Large intestine (tissue), 3 donors: ENCODE data around the gene PRCD. TPM values are rescaled to one million over a fixed set of nuclear protein-coding genes. Genes with fewer than 3 reads are reported as not detected.
"Not testable (repeated sequence)": the region's sequence is repeated elsewhere in the genome, so short reads cannot be mapped to it uniquely, and the experiment has no call there.

Experiments used
- DNase-seq, 2 donors: peaks; one replicate each; pipeline versions ENCODE4 v3.0.0 to v3.0.0-alpha.2; 2013
- H3K27ac ChIP-seq: one replicate; pipeline ENCODE4 v1.5.1; 2013; ENCODE audit warnings: low read length
- H3K27me3 ChIP-seq: 2 replicates; pipeline ENCODE4 v1.6.1; 2013; ENCODE audit warnings: low read length; ENCODE audit not compliant: control insufficient read depth, insufficient read depth
- H3K36me3 ChIP-seq: 2 replicates; pipeline ENCODE4 v1.6.1; 2013; ENCODE audit warnings: low read length; ENCODE audit not compliant: control insufficient read depth, insufficient read depth
- H3K4me1 ChIP-seq: one replicate; pipeline ENCODE4 v1.6.1; 2013; ENCODE audit warnings: low read length; ENCODE audit not compliant: control insufficient read depth, insufficient read depth
- H3K4me3 ChIP-seq: one replicate; pipeline ENCODE4 v1.5.1; 2013; ENCODE audit warnings: low read length
- H3K9me3 ChIP-seq: one replicate; pipeline ENCODE4 v1.6.1; 2013; ENCODE audit warnings: mild to moderate bottlenecking, low read depth, low read length, moderate library complexity; ENCODE audit not compliant: control insufficient read depth
- WGBS: methylation state at CpG from one replicate; pipeline ENCODE4 v1.1.5; 2013; ENCODE audit warnings: low lambda C conversion rate; ENCODE audit not compliant: insufficient coverage; 5-methylcytosine and 5-hydroxymethylcytosine counted together
- polyA plus RNA-seq: library from polyadenylated mRNA; unstranded; fragments of 120-200 nt; gene quantifications from one replicate; pipeline ENCODE4 v1.2.1, GENCODE V29; 2013

Gene PRCD
- polyA plus RNA-seq, 1 donor, result 4.7 TPM

DNA sequence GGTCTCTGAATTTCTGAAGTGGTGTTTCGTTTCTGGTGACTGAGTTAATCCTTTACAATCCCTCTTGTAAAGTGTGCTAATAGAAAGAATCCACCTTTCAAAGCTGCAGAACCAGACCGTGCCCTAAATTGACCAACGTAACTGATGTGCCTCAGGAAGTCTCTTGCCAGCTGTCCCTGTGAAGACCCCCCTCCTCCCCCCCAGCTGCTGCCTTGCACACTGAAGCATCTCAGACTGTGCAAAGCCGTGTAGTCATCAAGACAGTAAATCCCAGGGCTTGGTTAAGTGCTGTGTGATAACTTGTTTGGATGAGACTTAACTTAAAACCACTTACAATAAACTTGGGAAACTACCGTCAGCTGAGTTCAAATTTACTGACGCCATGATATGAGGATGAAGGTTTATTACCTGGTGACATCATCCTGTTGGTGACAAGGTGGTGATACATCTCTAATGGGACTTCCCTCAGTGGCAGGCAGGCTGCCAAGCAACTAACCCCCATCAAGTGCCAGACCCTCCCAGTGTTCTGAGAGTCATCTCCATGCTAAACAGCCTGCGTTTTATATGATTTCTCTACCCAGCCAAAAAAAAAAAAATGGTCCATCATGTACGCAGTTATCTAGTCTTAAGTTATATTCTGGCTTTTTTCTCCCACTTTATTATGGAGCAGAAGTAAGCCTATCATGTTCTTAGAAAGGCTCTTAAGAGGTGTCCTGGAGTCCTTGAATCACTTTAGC lies 25.3 kb downstream of the PRCD start:
- WGBS, result no CpG with 5 or more reads among the region's 8 CpGs

GRCh38 chr17:76565728-76566612 lies 26.1 kb downstream of the PRCD start:
- no peaks in the 10 kb centered on the region for H3K9me3 ChIP-seq
- H3K4me3 ChIP-seq, result no peak overlapping the region
- peaks cover 18% of the 10 kb centered on the region for H3K4me1 ChIP-seq
- no peak overlapping the region for H3K27ac ChIP-seq
- peaks cover 35% of the 10 kb centered on the region for H3K36me3 ChIP-seq
- WGBS, result no CpG with 5 or more reads among the region's 14 CpGs
- peaks cover 4% of the 10 kb centered on the region for H3K27me3 ChIP-seq
- no peak for DNase-seq

More for the DNA sequence above, 25.3 kb downstream of the PRCD start:
- H3K9me3 ChIP-seq, H3K27ac ChIP-seq, H3K4me3 ChIP-seq, H3K27me3 ChIP-seq: not testable (repeated sequence)
- H3K4me1 ChIP-seq, result peaks cover 18% of the 10 kb centered on the region
- peaks cover 38% of the 10 kb centered on the region for H3K36me3 ChIP-seq
- DNase-seq, result peak in 1 of 2 donors; percentile 51

DNA sequence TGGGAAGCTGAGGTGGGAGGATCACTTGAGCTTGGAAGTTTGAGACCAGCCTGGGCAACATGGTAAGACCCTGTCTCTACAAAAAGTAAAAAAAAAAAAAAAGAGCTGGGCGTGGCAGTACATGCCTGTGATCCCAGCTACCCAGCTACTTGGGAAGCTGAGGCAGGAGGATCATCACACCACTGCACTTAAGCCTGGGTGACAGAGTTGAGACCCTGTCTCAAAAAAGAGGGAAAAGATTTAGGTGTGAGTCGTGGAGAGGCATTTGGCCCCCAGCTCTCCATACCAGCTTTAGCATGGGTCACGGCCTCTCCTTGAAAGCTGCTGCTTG lies 26.7 kb downstream of the PRCD start:
- H3K27me3 ChIP-seq, result peaks cover 4% of the 10 kb centered on the region
- no peak overlapping the region for H3K4me3 ChIP-seq
- peaks cover 18% of the 10 kb centered on the region for H3K4me1 ChIP-seq
- peak overlapping the region; percentile 56 for H3K27ac ChIP-seq
- no peaks in the 10 kb centered on the region for H3K9me3 ChIP-seq
- no peak for DNase-seq
- WGBS, result no CpG with 5 or more reads among the region's 3 CpGs
- peaks cover 29% of the 10 kb centered on the region for H3K36me3 ChIP-seq

GRCh38 chr17:76566988-76567431 lies 27.2 kb downstream of the PRCD start:
- no peak for DNase-seq
- Histone ChIP-seq H3K4me3 (no peak overlapping the region), H3K36me3 (peaks cover 25% of the 10 kb centered on the region), H3K9me3 (no peaks in the 10 kb centered on the region), H3K27ac (peak overlapping the region; percentile 56), H3K4me1 (peaks cover 18% of the 10 kb centered on the region), H3K27me3 (peaks cover 4% of the 10 kb centered on the region)
- WGBS, result no CpG with 5 or more reads among the region's 5 CpGs

DNA sequence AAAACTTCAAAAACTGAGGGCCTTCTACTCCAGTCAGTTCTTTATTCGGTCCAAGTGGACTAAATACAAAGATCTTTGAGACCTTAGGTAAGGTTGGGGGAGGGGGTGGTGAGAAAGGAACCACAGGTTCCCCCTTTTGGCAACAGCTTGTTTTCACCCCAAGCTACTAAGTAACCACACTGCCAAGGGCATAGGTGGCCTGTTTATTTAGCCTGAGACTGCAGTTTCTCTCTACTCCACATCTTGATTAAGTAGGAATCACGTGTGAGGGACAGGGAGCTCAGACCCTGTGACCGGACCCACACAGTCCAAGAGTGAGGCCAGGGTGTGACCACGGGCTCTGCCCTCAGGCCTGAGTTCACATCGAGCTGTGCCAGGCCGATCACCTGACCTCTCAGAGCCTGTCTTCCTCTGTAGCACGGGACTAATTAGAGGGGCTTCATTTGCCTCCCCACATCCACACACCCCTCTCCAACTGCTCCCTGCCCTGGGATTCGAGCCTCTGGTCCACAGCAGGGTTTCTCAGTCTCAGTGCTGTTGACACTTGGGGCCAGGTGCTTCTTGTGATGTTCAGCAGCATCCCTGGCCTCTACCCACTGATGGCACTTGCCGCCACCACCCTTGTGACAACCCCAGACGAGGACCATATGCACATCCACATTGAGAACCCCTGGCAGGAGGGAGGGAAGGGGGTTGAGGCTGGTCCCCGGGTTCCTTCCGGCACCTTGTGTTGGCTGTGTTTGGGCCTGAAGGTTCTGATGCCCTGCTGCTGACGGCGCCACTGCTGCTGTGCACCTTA lies 28.0 kb downstream of the PRCD start:
- Histone ChIP-seq H3K4me3 (no peak overlapping the region), H3K36me3 (peaks cover 22% of the 10 kb centered on the region), H3K27ac (peak overlapping the region; percentile 56), H3K4me1 (peaks cover 18% of the 10 kb centered on the region), H3K27me3 (peaks cover 4% of the 10 kb centered on the region), H3K9me3 (no peaks in the 10 kb centered on the region)
- 83% methylated on average over 2 of the region's 14 CpGs for WGBS
- peak; percentile 90 to 92 for DNase-seq

- H3K9me3 ChIP-seq, result no peaks in the 10 kb centered on the region
- DNase-seq, result no peak
- no peak overlapping the region for H3K4me3 ChIP-seq
- peaks cover 18% of the 10 kb centered on the region for H3K4me1 ChIP-seq
- peaks cover 4% of the 10 kb centered on the region for H3K27me3 ChIP-seq
- peaks cover 20% of the 10 kb centered on the region for H3K36me3 ChIP-seq
- no CpG with 5 or more reads among the region's 19 CpGs for WGBS
- no peak overlapping the region for H3K27ac ChIP-seq
These were observed 29.0 kb downstream of the PRCD start for GRCh38 chr17:76568811-76569221.

- DNase-seq, result no peak
- Histone ChIP-seq H3K9me3 (no peaks in the 10 kb centered on the region), H3K27ac (no peak overlapping the region), H3K36me3 (peaks cover 17% of the 10 kb centered on the region), H3K4me3 (no peak overlapping the region), H3K4me1 (peaks cover 18% of the 10 kb centered on the region), H3K27me3 (peaks cover 4% of the 10 kb centered on the region)
- no CpG with 5 or more reads among the region's 18 CpGs for WGBS
These were observed 29.9 kb downstream of the PRCD start for GRCh38 chr17:76569607-76570279.

GRCh38 chr17:76570457-76570856 lies 30.6 kb downstream of the PRCD start:
- H3K27ac ChIP-seq, result no peak overlapping the region
- WGBS, result no CpG with 5 or more reads among the region's 7 CpGs
- no peaks in the 10 kb centered on the region for H3K9me3 ChIP-seq
- no peak overlapping the region for H3K4me3 ChIP-seq
- peaks cover 13% of the 10 kb centered on the region for H3K36me3 ChIP-seq
- H3K4me1 ChIP-seq, result peaks cover 18% of the 10 kb centered on the region
- no peak for DNase-seq
- H3K27me3 ChIP-seq, result peaks cover 4% of the 10 kb centered on the region

DNA sequence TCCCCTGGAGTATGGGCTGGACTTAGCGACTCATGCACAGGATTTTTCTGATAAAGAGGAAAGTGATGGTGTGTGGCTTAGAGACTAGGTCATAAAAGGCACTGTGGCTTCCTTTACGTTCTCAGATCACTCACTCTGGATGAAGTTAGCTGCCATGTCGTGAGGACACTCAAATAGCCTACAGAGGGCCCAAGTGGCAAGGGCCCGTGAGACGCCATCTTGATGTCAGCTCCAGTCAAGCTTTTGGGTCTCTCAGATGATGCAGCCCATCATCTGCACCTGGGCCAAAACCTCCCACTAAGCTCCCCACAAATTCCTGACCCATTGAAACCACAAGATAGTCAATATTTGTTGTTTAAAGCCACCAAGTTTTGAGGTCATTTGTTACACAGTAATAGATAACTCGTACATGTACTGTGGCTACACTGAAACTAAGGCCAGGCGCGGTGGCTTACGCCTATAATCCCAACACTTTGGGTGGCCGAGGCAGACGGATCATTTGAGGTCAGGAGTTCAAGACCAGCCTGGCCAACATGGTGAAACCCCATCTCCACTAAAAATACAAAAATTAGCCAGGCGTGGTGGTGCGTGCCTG lies 31.1 kb downstream of the PRCD start:
- Histone ChIP-seq H3K27ac (no peak overlapping the region), H3K36me3 (peaks cover 8% of the 10 kb centered on the region), H3K9me3 (no peaks in the 10 kb centered on the region), H3K4me1 (peaks cover 18% of the 10 kb centered on the region), H3K4me3 (no peak overlapping the region), H3K27me3 (peaks cover 4% of the 10 kb centered on the region)
- no CpG with 5 or more reads among the region's 13 CpGs for WGBS
- no peak for DNase-seq
